Measurements from ENCODE around the gene SINHCAF.
"Not testable (repeated sequence)": the region's sequence is repeated elsewhere in the genome, so short reads cannot be mapped to it uniquely, and the experiment has no call there.

SINHCAF gene

GRCh38 chr12:31306866-31307265 is 19.1 kb downstream of the SINHCAF start:
- DNase-seq, result no peak

GRCh38 chr12:31303466-31303865 is 22.5 kb downstream of the SINHCAF start:
- no peak for DNase-seq

- no peak for DNase-seq
Measured at GRCh38 chr12:31301311-31301710, 24.6 kb downstream of the SINHCAF start.

GRCh38 chr12:31300783-31301182 is 25.2 kb downstream of the SINHCAF start:
- DNase-seq, result no peak

- no peak for DNase-seq
Measured at GRCh38 chr12:31300341-31300740, 25.6 kb downstream of the SINHCAF start.

- peak; percentile 23 for DNase-seq
Measured at GRCh38 chr12:31298922-31299321, 27.0 kb downstream of the SINHCAF start.

- no peak for DNase-seq
Measured at GRCh38 chr12:31298515-31298910, 27.4 kb downstream of the SINHCAF start.

GRCh38 chr12:31297572-31298514 is 28.1 kb downstream of the SINHCAF start:
- DNase-seq, result no peak

- DNase-seq, result no peak
Measured at GRCh38 chr12:31289441-31289840, 36.5 kb downstream of the SINHCAF start.

- DNase-seq, result no peak
Measured at GRCh38 chr12:31288381-31288780, 37.6 kb downstream of the SINHCAF start.

GRCh38 chr12:31280183-31280582 is 45.8 kb downstream of the SINHCAF start:
- DNase-seq, result no peak

GRCh38 chr12:31279390-31279924 is 46.5 kb downstream of the SINHCAF start:
- no peak for DNase-seq

- DNase-seq, result no peak
Measured at GRCh38 chr12:31278832-31279231, 47.1 kb downstream of the SINHCAF start.

GRCh38 chr12:31278424-31278823 is 47.5 kb downstream of the SINHCAF start:
- no peak for DNase-seq

- no peak for DNase-seq
Measured at GRCh38 chr12:31277081-31277480, 48.9 kb downstream of the SINHCAF start.

GRCh38 chr12:31275491-31275890 is 50.5 kb downstream of the SINHCAF start:
- no peak for DNase-seq

- DNase-seq, result no peak
Measured at GRCh38 chr12:31274520-31275300, 51.2 kb downstream of the SINHCAF start.

GRCh38 chr12:31273794-31274193 is 52.2 kb downstream of the SINHCAF start:
- not testable (repeated sequence) for DNase-seq

- no peak for DNase-seq
Measured at GRCh38 chr12:31272607-31273225, 53.2 kb downstream of the SINHCAF start.

GRCh38 chr12:31267966-31268365 is 58.0 kb downstream of the SINHCAF start:
- DNase-seq, result no peak

- no peak for DNase-seq
Measured at GRCh38 chr12:31265722-31266121, 60.2 kb downstream of the SINHCAF start.

GRCh38 chr12:31263661-31264060 is 62.3 kb downstream of the SINHCAF start:
- no peak for DNase-seq

GRCh38 chr12:31261744-31262143 is 64.2 kb downstream of the SINHCAF start:
- no peak for DNase-seq

Measured in NCI-H1048 (cell line).